HEK293 (cell line): ENCODE results near the gene NUMA1.

Experiments
- ATF2 ChIP-seq: fragments of 450-650 bp; formaldehyde crosslinking; IDR thresholded peaks from 2 replicates; pipeline ENCODE4 v1.5.1; 2016; ENCODE audit warnings: missing biosample characterization, missing genetic modification characterization, low read depth
- CTCF ChIP-seq: fragments of 450-650 bp; formaldehyde crosslinking; IDR thresholded peaks from 2 replicates; pipeline ENCODE4 v1.5.1; 2016; ENCODE audit warnings: missing biosample characterization, missing genetic modification characterization
- PATZ1 ChIP-seq: fragments of 450-650 bp; formaldehyde crosslinking; IDR thresholded peaks from 2 replicates; pipeline ENCODE4 v1.5.1; 2016; ENCODE audit warnings: missing biosample characterization, missing genetic modification characterization
- REST ChIP-seq: fragments of 450-650 bp; formaldehyde crosslinking; IDR thresholded peaks from 2 replicates; pipeline ENCODE4 v1.5.1; 2016; ENCODE audit warnings: missing biosample characterization, missing genetic modification characterization
- SCRT1 ChIP-seq: fragments of 450-650 bp; formaldehyde crosslinking; IDR thresholded peaks from 2 replicates; pipeline ENCODE4 v1.5.1; 2016; ENCODE audit warnings: missing biosample characterization, missing genetic modification characterization, borderline replicate concordance
- SETDB1 ChIP-seq: IDR thresholded peaks from one replicate; pipeline ENCODE4 v1.6.1; 2017; ENCODE audit warnings: mild to moderate bottlenecking, low read length, moderate library complexity, mixed read lengths; ENCODE audit not compliant: insufficient read length
- ZFP41 ChIP-seq: fragments of 450-650 bp; formaldehyde crosslinking; IDR thresholded peaks from 2 replicates; pipeline ENCODE4 v1.5.1; 2016; ENCODE audit warnings: missing biosample characterization, missing genetic modification characterization, borderline replicate concordance
- ZNF114 ChIP-seq: fragments of 450-650 bp; formaldehyde crosslinking; IDR thresholded peaks from 2 replicates; pipeline ENCODE4 v1.5.0; 2017; ENCODE audit warnings: missing biosample characterization, missing genetic modification characterization
- ZNF138 ChIP-seq: fragments of 450-650 bp; formaldehyde crosslinking; IDR thresholded peaks from 2 replicates; pipeline ENCODE4 v1.5.1; 2016; ENCODE audit warnings: missing biosample characterization, missing genetic modification characterization, borderline replicate concordance
- ZNF24 ChIP-seq: fragments of 450-650 bp; formaldehyde crosslinking; IDR thresholded peaks from 2 replicates; pipeline ENCODE4 v1.5.1; 2016; ENCODE audit warnings: missing biosample characterization, missing genetic modification characterization
- ZNF335 ChIP-seq: fragments of 450-650 bp; formaldehyde crosslinking; conservative IDR thresholded peaks from 2 replicates; pipeline ENCODE4 v1.5.1; 2016; ENCODE audit warnings: missing biosample characterization, missing genetic modification characterization
- ZNF449 ChIP-seq: fragments of 450-650 bp; formaldehyde crosslinking; IDR thresholded peaks from 2 replicates; pipeline ENCODE4 v1.5.1; 2017; ENCODE audit warnings: missing biosample characterization, mild to moderate bottlenecking, missing genetic modification characterization, moderate library complexity
- ZNF830 ChIP-seq: fragments of 450-650 bp; IDR thresholded peaks from 2 replicates; pipeline ENCODE4 v1.5.0; 2018; ENCODE audit warnings: missing biosample characterization, missing genetic modification characterization, low read depth, mild to moderate bottlenecking, moderate library complexity

GRCh38 chr11:72084965-72085364 lies 4.6 kb upstream of the NUMA1 start:
- TF ChIP-seq CTCF (tag by site-specific recombination): no peak
- TF ChIP-seq ZNF24: no peak
- TF ChIP-seq ATF2 (tag by site-specific recombination): no peak
- no peak for TF ChIP-seq PATZ1
- TF ChIP-seq ZNF449 (tag by site-specific recombination): no peak
- no peak for TF ChIP-seq SCRT1
- no peak for TF ChIP-seq REST
- no peak for TF ChIP-seq ZFP41 (tag by site-specific recombination)
- TF ChIP-seq ZNF335 (tag by site-specific recombination): no peak
- TF ChIP-seq ZNF138 (tag by site-specific recombination): no peak
- no peak for TF ChIP-seq ZNF114 (tag by site-specific recombination)
- TF ChIP-seq SETDB1: no peak
- TF ChIP-seq ZNF830: no peak
